ENCODE data around the gene DOP1B.
"Not testable (repeated sequence)": the region's sequence is repeated elsewhere in the genome, so short reads cannot be mapped to it uniquely, and the experiment has no call there.

DOP1B gene, protein sequence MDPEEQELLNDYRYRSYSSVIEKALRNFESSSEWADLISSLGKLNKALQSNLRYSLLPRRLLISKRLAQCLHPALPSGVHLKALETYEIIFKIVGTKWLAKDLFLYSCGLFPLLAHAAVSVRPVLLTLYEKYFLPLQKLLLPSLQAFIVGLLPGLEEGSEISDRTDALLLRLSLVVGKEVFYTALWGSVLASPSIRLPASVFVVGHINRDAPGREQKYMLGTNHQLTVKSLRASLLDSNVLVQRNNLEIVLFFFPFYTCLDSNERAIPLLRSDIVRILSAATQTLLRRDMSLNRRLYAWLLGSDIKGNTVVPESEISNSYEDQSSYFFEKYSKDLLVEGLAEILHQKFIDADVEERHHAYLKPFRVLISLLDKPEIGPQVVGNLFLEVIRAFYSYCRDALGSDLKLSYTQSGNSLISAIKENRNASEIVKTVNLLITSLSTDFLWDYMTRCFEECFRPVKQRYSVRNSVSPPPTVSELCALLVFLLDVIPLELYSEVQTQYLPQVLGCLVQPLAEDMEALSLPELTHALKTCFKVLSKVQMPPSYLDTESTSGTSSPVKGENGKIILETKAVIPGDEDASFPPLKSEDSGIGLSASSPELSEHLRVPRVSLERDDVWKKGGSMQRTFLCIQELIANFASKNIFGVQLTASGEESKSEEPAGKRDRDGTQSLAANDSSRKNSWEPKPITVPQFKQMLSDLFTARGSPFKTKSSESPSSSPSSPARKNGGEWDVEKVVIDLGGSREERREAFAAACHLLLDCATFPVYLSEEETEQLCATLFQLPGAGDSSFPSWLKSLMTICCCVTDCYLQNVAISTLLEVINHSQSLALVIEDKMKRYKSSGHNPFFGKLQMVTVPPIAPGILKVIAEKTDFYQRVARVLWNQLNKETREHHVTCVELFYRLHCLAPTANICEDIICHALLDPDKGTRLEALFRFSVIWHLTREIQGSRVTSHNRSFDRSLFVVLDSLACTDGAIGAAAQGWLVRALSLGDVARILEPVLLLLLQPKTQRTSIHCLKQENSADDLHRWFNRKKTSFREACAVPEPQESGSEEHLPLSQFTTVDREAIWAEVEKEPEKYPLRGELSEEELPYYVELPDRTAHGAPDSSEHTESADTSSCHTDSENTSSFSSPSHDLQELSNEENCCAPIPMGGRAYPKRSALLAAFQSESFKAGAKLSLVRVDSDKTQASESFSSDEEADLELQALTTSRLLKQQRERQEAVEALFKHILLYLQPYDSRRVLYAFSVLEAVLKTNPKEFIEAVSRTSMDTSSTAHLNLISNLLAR (N-terminal part only)

DNA sequence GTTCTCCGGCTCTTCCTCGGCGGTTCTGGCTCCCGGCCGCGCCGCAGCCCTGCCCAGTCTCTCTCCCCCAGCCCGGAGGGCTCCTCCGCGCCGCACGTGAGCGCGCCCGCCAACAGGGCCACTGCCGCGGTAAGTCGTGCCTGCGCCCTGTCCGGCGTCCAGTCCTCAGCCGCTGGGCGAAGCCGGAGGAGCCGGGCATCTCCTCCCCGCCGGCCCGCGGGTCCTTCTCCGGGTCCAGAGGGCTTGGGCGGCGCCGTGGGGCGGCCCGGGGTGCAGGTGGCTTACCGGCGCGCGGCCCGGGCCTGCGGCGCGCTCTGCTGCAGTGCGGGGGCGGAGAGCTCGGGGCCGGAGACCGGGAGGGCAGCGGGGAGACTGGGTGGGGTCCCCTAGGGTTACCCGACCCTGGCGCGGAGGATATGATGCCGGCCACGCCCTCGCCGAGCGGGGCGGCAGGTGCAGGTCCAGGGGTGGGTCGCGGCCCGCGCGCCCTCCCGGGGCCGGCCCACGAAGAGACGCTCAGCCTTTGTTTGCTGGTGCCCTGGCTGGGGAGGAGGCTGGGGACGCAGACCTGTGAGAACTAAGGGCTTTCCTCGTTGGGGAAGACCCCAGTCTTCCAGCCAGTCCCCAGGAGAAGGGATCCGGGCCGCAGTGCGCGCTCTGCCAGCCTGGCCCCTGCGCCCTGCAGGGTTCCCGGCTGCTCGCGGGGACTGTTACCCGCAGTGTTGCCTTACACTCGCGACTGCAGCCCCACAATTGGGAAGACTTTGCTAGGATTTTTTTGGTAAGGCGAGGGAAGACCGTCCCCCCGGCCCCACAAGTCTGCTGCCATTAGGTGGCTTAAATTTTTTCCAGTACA lies at the start of gene DOP1B:
Gene DOP1B, plus strand, starts transcription at position 10 of the 856 bp plus-strand sequence. CDS start 7,910 bp downstream, outside the sequence.
- no peak for FAIRE-seq

DNA sequence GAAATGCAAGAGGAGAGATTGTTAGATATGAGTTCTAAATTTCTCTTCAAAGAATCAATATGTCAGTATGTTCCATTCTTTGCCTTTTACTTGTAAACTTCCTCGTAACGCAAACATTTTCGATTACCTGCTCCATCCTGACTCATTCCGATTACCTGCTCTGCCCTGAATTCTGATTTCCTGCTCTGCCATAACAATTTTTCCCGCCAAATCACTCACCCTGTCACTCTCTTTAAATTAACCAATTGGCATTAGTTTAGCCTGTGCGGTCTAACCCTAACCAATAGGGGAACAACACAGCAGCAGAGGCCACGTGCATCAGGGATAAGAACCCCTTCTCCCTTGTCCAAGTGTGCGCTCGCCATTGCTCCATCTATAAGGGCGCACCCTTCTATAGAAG lies 46.8 kb upstream of the DOP1B start:
- FAIRE-seq = no peak

DNA sequence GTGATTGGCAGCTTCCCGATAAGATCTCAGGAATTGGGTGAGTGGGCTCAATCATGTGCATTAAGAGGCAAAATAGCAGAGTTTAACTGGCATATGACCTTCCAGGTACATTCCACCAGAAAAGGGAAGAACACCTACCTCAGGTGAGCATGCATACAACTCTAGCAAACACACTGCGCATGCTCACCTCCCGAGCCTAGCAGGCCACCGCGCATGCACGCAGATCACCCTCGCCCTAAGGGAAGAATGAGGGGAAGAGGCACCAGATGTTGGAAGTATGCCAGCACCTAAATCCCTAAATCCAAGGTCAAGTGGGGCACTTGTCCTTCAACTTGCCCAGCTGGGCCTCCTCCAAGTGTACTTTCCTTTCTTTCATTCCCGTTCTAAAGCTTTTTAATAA lies 45.4 kb upstream of the DOP1B start:
- no peak for FAIRE-seq

DNA sequence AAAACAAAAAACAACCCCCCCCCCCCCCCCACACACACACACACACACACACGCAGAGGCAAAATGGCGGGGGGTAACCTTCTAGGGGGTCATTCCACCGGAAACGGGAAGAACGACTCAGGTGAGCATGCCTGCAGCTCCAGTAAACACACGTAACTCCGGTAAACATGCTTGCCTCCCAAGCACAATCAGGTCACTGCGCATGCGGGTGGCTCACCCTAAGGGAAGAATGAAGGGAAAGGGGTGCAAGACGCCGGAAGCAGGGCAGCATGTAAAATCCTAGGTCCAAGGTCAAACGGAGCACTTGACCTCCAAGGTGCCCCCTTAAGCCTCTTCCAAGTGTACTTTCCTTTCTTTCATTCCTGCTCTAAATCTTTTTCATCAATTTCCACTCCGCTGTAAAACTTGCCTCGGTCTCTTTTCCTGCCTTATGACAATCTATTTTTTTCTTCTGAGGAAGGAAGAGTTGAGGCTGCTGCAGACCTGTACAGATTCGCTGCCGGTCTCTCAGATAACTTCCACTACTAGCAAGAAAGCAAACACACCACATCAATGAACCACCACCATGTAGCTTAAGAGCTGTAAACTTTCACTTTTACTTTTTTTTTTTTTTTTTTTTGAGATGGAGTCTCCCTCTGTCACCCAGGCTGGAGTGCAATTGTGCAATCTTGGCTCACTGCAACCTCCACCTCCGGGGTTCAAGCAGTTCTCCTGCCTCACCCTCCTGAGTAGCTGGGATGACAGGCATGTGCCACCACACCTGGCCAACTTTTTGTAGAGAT lies 42.8 kb upstream of the DOP1B start:
- FAIRE-seq = no peak

GRCh38 chr21:36115138-36115730 lies 41.4 kb upstream of the DOP1B start:
- no peak for FAIRE-seq

DNA sequence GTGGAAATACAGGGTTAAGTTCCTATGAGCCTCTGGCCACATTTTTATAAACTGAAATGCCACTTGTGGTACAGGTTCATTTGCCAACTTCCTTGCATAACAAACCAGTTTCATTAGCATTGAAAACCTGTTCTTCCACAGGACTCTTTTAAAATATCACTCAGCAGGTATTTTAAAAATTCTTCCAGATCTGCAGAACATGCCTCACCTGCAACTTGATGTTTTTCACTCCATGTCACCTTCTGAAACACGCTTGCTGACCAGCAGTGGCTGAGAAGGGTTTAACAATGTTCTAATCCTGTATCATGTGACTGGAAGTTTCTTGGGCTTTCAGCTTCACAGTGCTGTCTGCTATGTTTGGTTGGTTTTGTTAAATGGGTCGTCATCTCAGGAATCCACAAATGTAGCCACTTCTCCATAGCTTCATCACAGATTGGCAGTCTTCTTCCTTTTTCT lies 39.3 kb upstream of the DOP1B start:
- FAIRE-seq = no peak

DNA sequence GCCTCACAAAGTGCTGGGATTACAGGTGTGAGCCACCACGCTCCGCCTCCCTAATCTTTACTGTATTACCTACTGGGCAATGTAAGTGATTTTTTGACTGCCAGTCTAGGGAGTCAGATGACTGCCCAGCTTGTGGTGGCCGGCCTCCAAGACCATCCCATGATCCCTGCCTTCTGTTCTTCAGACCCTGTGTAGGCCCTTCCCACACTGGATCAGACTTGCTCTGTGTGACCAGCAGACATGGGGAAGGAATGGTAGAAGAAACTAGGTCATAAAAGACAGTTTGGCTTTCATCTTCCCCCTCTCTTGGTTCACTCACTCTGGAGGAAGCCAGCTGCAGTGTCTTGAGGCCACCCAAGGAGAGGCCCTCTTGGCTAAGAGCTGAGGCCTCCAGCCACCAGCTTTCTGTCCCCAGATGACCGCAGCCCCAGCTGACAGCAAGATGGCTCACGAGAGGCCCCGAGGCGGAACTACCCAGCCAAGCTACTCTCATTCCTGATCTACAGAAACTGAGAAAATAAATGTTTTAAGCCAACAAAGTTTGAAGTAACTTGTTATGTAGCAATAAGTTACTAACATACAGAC lies 36.2 kb upstream of the DOP1B start:
- FAIRE-seq = no peak

- no peak for FAIRE-seq
These were observed 33.6 kb upstream of the DOP1B start for GRCh38 chr21:36122977-36123376.

DNA sequence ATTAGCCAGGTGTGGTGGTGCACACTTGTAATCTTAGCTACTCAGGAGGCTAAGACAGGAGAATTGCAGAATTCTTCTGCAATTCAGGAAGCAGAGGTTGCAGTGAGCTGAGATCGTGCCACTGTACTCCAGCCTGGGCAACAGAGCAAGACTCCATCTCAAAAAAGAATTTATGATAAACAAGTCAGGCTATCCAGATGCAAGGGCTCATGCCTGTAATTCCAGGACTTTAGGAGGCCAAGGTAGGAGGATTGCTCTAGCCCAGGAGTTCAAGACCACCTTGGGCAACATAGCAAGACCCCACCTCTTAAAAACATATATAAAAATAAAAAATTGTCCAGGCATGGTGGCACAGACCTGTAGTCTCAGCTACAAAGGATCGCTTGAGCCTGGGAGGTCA lies 32.2 kb upstream of the DOP1B start:
- FAIRE-seq = no peak

GRCh38 chr21:36125512-36126207 lies 31.0 kb upstream of the DOP1B start:
- no peak for FAIRE-seq

DNA sequence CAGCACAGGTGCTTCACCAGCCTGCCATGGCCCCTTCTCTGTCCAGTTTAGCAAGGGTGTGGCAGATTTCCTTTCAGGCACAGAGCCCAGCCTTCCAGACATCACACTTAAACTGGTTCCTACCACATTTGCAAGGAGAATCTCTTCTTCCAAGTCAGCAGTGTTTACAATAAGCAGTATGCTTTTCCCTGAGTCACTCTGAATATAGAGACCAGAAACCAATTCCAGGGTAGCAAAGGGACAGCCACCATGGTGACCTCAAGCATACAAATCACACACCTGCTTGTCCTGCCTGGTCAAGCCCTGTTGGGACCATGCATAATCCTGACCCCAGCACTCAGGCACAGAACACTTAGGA lies 30.4 kb upstream of the DOP1B start:
- FAIRE-seq = no peak

DNA sequence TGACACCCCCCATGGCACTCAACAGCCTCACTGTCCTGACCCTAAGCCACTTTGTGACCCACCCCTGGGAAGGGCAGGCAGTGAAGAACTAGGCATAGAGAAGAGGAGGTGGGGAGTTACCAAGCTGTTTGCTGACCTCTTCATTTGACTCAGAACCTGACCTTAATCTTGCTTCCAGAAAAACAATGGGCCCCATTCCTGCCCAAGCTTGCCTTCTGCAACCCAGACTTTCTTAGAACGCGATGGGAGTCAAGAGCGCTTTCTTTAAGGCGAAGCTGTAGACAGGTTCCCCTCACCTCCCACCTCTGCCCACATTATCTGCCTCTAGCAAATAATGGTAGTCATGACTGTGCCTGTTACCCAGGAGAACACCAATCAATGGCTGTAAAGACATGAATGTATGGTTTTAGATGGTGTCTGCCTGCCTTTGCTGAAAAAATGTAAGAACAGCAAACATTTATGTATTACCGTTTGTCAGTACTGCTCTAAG lies 30.0 kb upstream of the DOP1B start:
- FAIRE-seq = no peak

DNA sequence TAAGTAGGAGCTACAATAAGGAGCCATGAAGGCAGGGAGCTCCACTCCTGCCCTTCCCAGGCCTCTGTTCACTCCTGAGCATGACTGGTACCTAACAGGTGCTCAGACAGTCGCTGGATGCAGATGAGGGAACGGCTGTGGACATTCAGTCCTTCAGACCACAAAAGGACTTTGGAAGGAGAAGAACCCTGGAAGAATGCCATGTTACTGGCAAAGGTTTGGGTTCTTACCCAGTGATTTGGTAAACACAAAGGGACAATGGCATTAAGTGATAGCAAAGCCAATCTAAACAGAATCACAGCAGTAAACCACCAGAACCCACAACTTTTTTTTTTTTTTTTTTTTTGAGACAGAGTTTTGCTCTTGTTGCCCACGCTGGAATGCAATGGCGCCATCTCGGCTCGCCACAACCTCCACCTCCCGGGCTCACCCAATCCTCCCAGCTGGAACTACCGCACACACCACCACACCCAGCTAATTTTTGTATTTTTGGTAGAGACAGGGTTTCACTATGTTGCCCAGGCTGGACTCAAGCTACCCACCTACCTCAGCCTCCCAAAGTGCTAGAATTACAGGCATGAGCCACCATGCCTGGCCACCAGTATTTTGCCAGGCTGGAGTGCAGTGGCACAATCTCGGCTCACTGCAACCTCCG lies 29.2 kb upstream of the DOP1B start:
- no peak for FAIRE-seq

GRCh38 chr21:36127977-36128376 lies 28.6 kb upstream of the DOP1B start:
- no peak for FAIRE-seq

- FAIRE-seq = no peak
These were observed 27.4 kb upstream of the DOP1B start for GRCh38 chr21:36129219-36129618.

DNA sequence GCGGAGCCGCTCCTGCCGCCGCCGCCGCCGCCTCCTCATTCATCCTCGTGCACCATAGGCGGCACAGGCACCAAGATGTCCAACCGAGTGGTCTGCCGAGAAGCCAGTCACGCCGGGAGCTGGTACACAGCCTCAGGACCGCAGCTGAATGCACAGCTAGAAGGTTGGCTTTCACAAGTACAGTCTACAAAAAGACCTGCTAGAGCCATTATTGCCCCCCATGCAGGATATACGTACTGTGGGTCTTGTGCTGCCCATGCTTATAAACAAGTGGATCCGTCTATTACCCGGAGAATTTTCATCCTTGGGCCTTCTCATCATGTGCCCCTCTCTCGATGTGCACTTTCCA lies 26.2 kb upstream of the DOP1B start:
- FAIRE-seq = not testable (repeated sequence)

DNA sequence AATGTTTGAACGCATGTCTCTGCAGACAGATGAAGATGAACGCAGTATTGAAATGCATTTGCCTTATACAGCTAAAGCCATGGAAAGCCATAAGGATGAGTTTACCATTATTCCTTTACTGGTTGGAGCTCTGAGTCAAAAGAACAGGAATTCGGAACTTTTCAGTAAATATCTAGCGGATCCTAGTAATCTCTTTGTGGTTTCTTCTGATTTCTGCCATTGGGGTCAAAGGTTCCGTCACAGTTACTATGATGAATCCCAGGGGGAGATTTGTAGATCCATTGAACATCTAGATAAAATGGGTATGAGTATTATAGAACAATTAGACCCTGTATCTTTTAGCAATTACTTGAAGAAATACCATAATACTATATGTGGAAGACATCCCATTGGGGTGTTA lies 25.8 kb upstream of the DOP1B start:
- FAIRE-seq = not testable (repeated sequence)

- FAIRE-seq = no peak
These were observed 23.9 kb upstream of the DOP1B start for GRCh38 chr21:36132696-36133095.

GRCh38 chr21:36134803-36135390 lies 21.7 kb upstream of the DOP1B start, which contains the start of gene CBR3:
TSS of gene CBR3 (plus strand) at chr21:36135079. CDS start at chr21:36135193, 114 bp downstream.
- FAIRE-seq = no peak
